ENCODE measurements around the gene BCAS1.

Gene BCAS1

GRCh38 chr20:53990003-53990402 is 80.4 kb downstream of the BCAS1 start:
- FAIRE-seq (no peak), DNase-seq (ENCODE audit: insufficient read length, low spot score) (no peak)
- no peak for TF ChIP-seq CTCF (IDR thresholded peaks at IDR 0.05; ENCODE audit: insufficient read depth, missing control alignments)

GRCh38 chr20:53989401-53989800 is 81.0 kb downstream of the BCAS1 start:
- FAIRE-seq (no peak), DNase-seq (ENCODE audit: insufficient read length, low spot score) (no peak)
- TF ChIP-seq CTCF (IDR thresholded peaks at IDR 0.05; ENCODE audit: insufficient read depth, missing control alignments): no peak

- no peak for FAIRE-seq
- TF ChIP-seq CTCF (IDR thresholded peaks at IDR 0.05; ENCODE audit: insufficient read depth, missing control alignments): no peak
- DNase-seq (ENCODE audit: insufficient read length, low spot score): no peak
Observed at GRCh38 chr20:53986037-53986650, 84.2 kb downstream of the BCAS1 start.

GRCh38 chr20:53985150-53985518 is 85.3 kb downstream of the BCAS1 start:
- TF ChIP-seq CTCF (IDR thresholded peaks at IDR 0.05; ENCODE audit: insufficient read depth, missing control alignments): no peak
- no peak for FAIRE-seq
- no peak for DNase-seq (ENCODE audit: insufficient read length, low spot score)

GRCh38 chr20:53984356-53985149 is 85.8 kb downstream of the BCAS1 start:
- no peak for TF ChIP-seq CTCF (IDR thresholded peaks at IDR 0.05; ENCODE audit: insufficient read depth, missing control alignments)
- no peak for DNase-seq (ENCODE audit: insufficient read length, low spot score)
- FAIRE-seq: no peak

GRCh38 chr20:53983401-53983800 is 87.0 kb downstream of the BCAS1 start:
- DNase-seq (ENCODE audit: insufficient read length, low spot score) (no peak), FAIRE-seq (no peak)
- no peak for TF ChIP-seq CTCF (IDR thresholded peaks at IDR 0.05; ENCODE audit: insufficient read depth, missing control alignments)

GRCh38 chr20:53982624-53983023 is 87.8 kb downstream of the BCAS1 start:
- FAIRE-seq: no peak
- no peak for DNase-seq (ENCODE audit: insufficient read length, low spot score)
- no peak for TF ChIP-seq CTCF (IDR thresholded peaks at IDR 0.05; ENCODE audit: insufficient read depth, missing control alignments)
